K562 (cell line): ENCODE results near the gene DAW1. TPM values are rescaled to one million over a fixed set of nuclear protein-coding genes. Genes with fewer than 3 reads are reported as not detected.

Experiments
- ATAC-seq: fragments of 200-7000 bp; cut with Tn5 transposase; 3 replicates; pipeline ENCODE4 v1.9.1; 2020; ENCODE audit warnings: moderate library complexity
- BruUV-seq: library from RNA; stranded (reverse); fragments of 400-500 nt; replicated peaks from 2 replicates; lab custom pipeline; 2021; lab: Mats Ljungman, UMichigan
- CTCF ChIA-PET: fragments of 300-600 bp; formaldehyde crosslinking; extraction: SDS; loops from one replicate; lab custom pipeline; 2021; ENCODE audit warnings: low intra/inter-chr PET ratio; lab: Yijun Ruan, JAX
- POLR2A ChIA-PET: fragments of 300-600, 350-650 bp; sonication (Branson Sonifier 250); formaldehyde crosslinking; extraction: SDS; loops from one replicate; lab custom pipeline; 2021; ENCODE audit warnings: antibody characterized with exemption, inconsistent platforms; lab: Yijun Ruan, JAX
- DNase-seq, 4 experiments: peaks; one replicate each; pipeline versions ENCODE4 v3.0.0 to v3.0.0-alpha.2; 2011 to 2018; ENCODE audit warnings: low spot score in 3 of 4, mixed read lengths in 3 of 4; ENCODE audit errors: extremely low read depth in 1 of 4
- FAIRE-seq: peaks from 2 replicates; lab custom pipeline; 2011; peaks lifted over from hg19 to GRCh38; lab: Jason Lieb, UNC
- H2AFZ ChIP-seq: 2 replicates; pipeline ENCODE4 v1.6.0; 2011; ENCODE audit warnings: low read depth, low read length, control low read depth, inconsistent platforms
- H3K27ac ChIP-seq: fragments of 200-600 bp; 3 replicates; pipeline ENCODE4 v1.8.0; 2011; ENCODE audit warnings: low read depth, mild to moderate bottlenecking, control low read depth, inconsistent platforms, low read length, moderate library complexity, mixed read lengths; ENCODE audit errors: extremely low read depth
- H3K27me3 ChIP-seq, 2 experiments: fragments of 300-600 bp in 1 of 2; 2 replicates in 1 of 2; 3 replicates in 1 of 2; pipeline versions ENCODE4 v1.6.0 to v1.8.0; 2011; ENCODE audit warnings: inconsistent platforms in 2 of 2, low read length in 2 of 2, mild to moderate bottlenecking in 1 of 2, mixed read lengths in 1 of 2, moderate library complexity in 1 of 2; ENCODE audit not compliant: control insufficient read depth in 2 of 2, insufficient read depth in 2 of 2
- H3K36me3 ChIP-seq: fragments of 300-600 bp; 3 replicates; pipeline ENCODE4 v1.8.0; 2011; ENCODE audit warnings: mild to moderate bottlenecking, low read length, inconsistent platforms; ENCODE audit not compliant: control insufficient read depth, insufficient read depth
- H3K4me1 ChIP-seq, 2 experiments: fragments of 200-600 bp in 1 of 2; replicated peaks in 1 of 2; 2 replicates in 1 of 2; 3 replicates in 1 of 2; pipeline versions ENCODE4 v1.5.1 to v1.8.0; 2011; ENCODE audit warnings: inconsistent platforms in 2 of 2, low read length in 2 of 2, mild to moderate bottlenecking in 1 of 2, mixed read lengths in 1 of 2, moderate library complexity in 1 of 2; ENCODE audit not compliant: control insufficient read depth in 2 of 2, insufficient read depth in 2 of 2
- H3K4me2 ChIP-seq: 2 replicates; pipeline ENCODE4 v1.6.1; 2011; ENCODE audit warnings: low read length, control low read depth, inconsistent platforms, mixed read lengths; ENCODE audit not compliant: insufficient read depth
- H3K4me3 ChIP-seq: fragments of 200-600 bp; sonication (generic), shearing (Covaris generic); 2 replicates; pipeline ENCODE4 v1.5.1; 2016; ENCODE audit warnings: control low read depth, inconsistent platforms
- H3K79me2 ChIP-seq: fragments of 200-600 bp; 3 replicates; pipeline ENCODE4 v1.8.0; 2011; ENCODE audit warnings: low read length, inconsistent platforms; ENCODE audit not compliant: control insufficient read depth, insufficient read depth
- H3K9ac ChIP-seq, 2 experiments: 2 replicates each; pipeline versions ENCODE4 v1.6.0 to v1.6.1; 2011; ENCODE audit warnings: low read depth in 2 of 2, low read length in 2 of 2, control low read depth in 1 of 2, inconsistent platforms in 1 of 2, mild to moderate bottlenecking in 1 of 2, mixed read lengths in 1 of 2; ENCODE audit not compliant: insufficient read depth in 1 of 2
- H3K9me1 ChIP-seq: one replicate; pipeline ENCODE4 v1.6.0; 2011; ENCODE audit warnings: inconsistent platforms, mild to moderate bottlenecking, low read length, moderate library complexity; ENCODE audit not compliant: control insufficient read depth, insufficient read depth
- H3K9me3 ChIP-seq: replicated peaks from 2 replicates; pipeline ENCODE4 v1.5.1; 2011; ENCODE audit warnings: low read depth, low read length, inconsistent platforms; ENCODE audit not compliant: control insufficient read depth, insufficient read depth
- H4K20me1 ChIP-seq: replicated peaks from 2 replicates; pipeline ENCODE4 v1.6.1; 2011; ENCODE audit warnings: low read length, inconsistent platforms, mixed read lengths; ENCODE audit not compliant: control insufficient read depth, insufficient read depth
- ZNF696 ChIP-seq: fragments of 250-450 bp; sonication (Bioruptor Pico); conservative IDR thresholded peaks from 2 replicates; pipeline ENCODE4 v1.4.0; 2020; ENCODE audit warnings: mild to moderate bottlenecking, moderate library complexity
- WGBS: fragments of 100-300 bp; shearing (Covaris generic); methylation state at CpG from one replicate; pipeline ENCODE4 v1.1.6; 2016; ENCODE audit warnings: low coverage, mixed read lengths; ENCODE audit not compliant: insufficient coverage; ENCODE audit errors: missing lambda C conversion rate; 5-methylcytosine and 5-hydroxymethylcytosine counted together
- in situ Hi-C: fragments of 300-500 bp; cut with MboI; formaldehyde crosslinking; loops from 4 replicates; pipeline ENCODE4 v1.15.0; 2018; ENCODE audit warnings: inconsistent platforms, mixed read lengths
- intact Hi-C: fragments of 100-400 bp; cut with micrococcal nuclease; formaldehyde crosslinking; loops from 2 replicates; pipeline ENCODE4 v1.14.2; 2022
- polyA plus RNA-seq, 8 experiments: library from polyadenylated mRNA; depleted of rRNA in 4 of 8; stranded (reverse) in 5 of 8; unstranded in 3 of 8; fragments of >200 nt; fragmentation: Nextera tagmentation in 2 of 8; fragmentation: Illumina TruSeq in 1 of 8; extraction: Ambion mirVana in 2 of 8; extraction: Trizol in 1 of 8; gene quantifications; 2 replicates each; pipeline versions ENCODE4 v1.2.1 to v1.2.3, GENCODE V29; 2011 to 2014; ENCODE audit warnings: inconsistent platforms in 1 of 8, missing spikeins in 1 of 8
- total RNA-seq, 7 experiments: library from RNA; depleted of rRNA in 6 of 7; stranded (reverse); fragments of >200 nt in 6 of 7; fragmentation: Illumina TruSeq in 2 of 7; extraction: Trizol in 2 of 7; gene quantifications; 2 replicates each; pipeline versions ENCODE4 v1.2.1 to v1.2.3, GENCODE V29; 2011 to 2021; ENCODE audit warnings: low replicate concordance in 1 of 7
- TF ChIP-seq, protein P1 (sequence below): sonication (generic); formaldehyde crosslinking; IDR thresholded peaks from 2 replicates; pipeline ENCODE4 v1.8.1; 2023; ENCODE audit warnings: mild to moderate bottlenecking, missing genetic modification reagents

DAW1 gene
- total and polyA plus RNA-seq, 9 of the 15 experiments (the other 6 are each of a cell fraction or from before 2014, with no cell fraction given) = not detected

DNA sequence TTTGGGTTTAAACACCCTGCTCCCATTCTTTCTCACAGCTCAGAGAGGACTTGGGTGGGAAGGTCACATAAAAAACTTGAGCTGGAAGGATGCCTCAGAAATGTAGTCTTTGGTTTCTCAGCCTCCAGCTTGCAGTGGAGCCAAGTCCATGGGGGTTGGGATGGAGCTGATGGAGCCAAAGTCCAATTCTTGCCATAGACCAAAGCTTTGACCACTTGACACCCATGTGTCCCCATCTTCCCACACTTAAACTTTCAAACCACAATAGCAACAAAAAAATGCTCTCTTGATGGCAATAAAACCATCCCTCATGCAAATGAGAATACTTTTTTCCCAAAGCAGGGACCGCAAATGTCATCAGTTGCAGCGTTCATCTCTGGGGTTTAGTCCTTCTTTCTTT is 14.7 kb upstream of the DAW1 start (continued):
- TF ChIP-seq, protein P1, sequence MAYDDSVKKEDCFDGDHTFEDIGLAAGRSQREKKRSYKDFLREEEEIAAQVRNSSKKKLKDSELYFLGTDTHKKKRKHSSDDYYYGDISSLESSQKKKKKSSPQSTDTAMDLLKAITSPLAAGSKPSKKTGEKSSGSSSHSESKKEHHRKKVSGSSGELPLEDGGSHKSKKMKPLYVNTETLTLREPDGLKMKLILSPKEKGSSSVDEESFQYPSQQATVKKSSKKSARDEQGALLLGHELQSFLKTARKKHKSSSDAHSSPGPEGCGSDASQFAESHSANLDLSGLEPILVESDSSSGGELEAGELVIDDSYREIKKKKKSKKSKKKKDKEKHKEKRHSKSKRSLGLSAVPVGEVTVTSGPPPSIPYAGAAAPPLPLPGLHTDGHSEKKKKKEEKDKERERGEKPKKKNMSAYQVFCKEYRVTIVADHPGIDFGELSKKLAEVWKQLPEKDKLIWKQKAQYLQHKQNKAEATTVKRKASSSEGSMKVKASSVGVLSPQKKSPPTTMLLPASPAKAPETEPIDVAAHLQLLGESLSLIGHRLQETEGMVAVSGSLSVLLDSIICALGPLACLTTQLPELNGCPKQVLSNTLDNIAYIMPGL (CRISPR knock-in tag) = no peak

DNA sequence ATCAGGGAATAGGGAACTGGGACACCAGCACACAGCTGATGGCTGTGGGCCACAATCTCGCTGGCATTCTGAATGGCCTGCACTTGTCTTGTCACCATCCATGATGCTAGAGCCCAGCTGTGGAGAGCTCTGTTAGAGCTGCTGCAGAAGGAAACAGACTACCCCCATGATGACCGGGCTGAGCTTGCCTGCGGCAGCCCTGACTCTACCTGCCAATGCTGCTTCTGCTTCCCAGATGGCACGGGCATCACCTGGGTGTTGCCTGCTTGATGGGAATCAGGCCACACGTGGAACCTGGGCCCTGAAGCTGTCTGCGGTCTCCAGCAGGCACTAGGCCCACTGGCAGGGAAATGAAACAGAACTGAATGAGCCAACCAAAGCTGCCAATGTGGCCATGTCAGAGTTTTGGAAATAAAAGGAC is 11.2 kb upstream of the DAW1 start:
- H3K36me3 ChIP-seq = no peaks in the 10 kb centered on the region
- H3K9me3 ChIP-seq = no peaks in the 10 kb centered on the region
- no peaks in the 10 kb centered on the region for H3K9me1 ChIP-seq
- no peak for TF ChIP-seq ZNF696 (CRISPR knock-in tag)
- in situ Hi-C loops = no loop called here
- H3K27me3 ChIP-seq = no peaks in the 10 kb centered on the region
- intact Hi-C loops = loop anchor here (5.0 to 10.0 kb wide), 2 partner anchors 203 to 465 kb away; no protein-coding TSS in a partner anchor
- no peak overlapping the region for H3K27ac ChIP-seq
- BruUV-seq = no TSS peak
- DNase-seq (no peak), FAIRE-seq (no peak), ATAC-seq (no peak)
- no peaks in the 10 kb centered on the region for H3K79me2 ChIP-seq
- CTCF ChIA-PET = no interaction called here
- POLR2A ChIA-PET = no interaction called here
- no peaks in the 10 kb centered on the region for H3K4me1 ChIP-seq
- H3K4me3 ChIP-seq = no peak overlapping the region
- 0% methylated on average over 4 of the region's 6 CpGs for WGBS
- no peaks in the 10 kb centered on the region for H4K20me1 ChIP-seq
- H3K9ac ChIP-seq = no peak overlapping the region
- no peak overlapping the region for H3K4me2 ChIP-seq
- H2AFZ ChIP-seq = no peak overlapping the region
